ENCODE results near the gene MXRA7.
"Not testable (repeated sequence)": the region's sequence is repeated elsewhere in the genome, so short reads cannot be mapped to it uniquely, and the experiment has no call there.

MXRA7 gene

GRCh38 chr17:76641501-76641900 lies 69.3 kb downstream of the MXRA7 start:
- no peak for DNase-seq

- DNase-seq = no peak
Measured at GRCh38 chr17:76640550-76641380, 70.0 kb downstream of the MXRA7 start.

GRCh38 chr17:76638263-76638662 lies 72.5 kb downstream of the MXRA7 start:
- DNase-seq = no peak

DNA sequence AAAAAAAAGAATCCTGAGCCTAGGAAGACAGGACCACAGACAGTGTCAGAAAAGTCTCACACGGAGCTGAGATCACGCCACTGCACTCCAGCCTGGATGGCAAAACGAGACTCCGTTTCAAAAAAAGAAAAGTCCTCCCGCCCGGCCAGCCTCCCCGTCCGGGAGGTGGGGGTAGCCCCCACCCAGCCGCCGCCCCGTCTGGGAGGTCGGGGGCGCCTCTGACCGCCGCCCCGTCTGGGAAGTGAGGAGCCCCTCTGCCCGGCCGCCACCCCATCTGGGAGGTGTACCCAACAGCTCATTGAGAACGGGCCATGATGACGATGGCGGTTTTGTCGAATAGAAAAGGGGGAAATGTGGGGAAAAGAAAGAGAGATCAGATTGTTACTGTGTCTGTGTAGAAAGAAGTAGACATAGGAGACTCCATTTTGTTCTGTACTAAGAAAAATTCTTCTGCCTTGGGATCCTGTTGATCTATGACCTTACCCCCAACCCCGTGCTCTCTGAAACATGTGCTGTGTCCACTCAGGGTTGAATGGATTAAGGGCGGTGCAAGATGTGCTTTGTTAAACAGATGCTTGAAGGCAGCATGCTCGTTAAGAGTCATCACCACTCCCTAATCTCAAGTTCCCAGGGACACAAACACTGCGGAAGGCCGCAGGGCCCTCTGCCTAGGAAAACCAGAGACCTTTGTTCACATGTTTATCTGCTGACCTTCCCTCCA lies 74.1 kb downstream of the MXRA7 start:
- not testable (repeated sequence) for DNase-seq

- DNase-seq = no peak
Measured at GRCh38 chr17:76635659-76636360, 75.0 kb downstream of the MXRA7 start.

GRCh38 chr17:76635039-76635438 lies 75.7 kb downstream of the MXRA7 start:
- DNase-seq = no peak

- DNase-seq = no peak
Measured at GRCh38 chr17:76633628-76634328, 77.0 kb downstream of the MXRA7 start.

DNA sequence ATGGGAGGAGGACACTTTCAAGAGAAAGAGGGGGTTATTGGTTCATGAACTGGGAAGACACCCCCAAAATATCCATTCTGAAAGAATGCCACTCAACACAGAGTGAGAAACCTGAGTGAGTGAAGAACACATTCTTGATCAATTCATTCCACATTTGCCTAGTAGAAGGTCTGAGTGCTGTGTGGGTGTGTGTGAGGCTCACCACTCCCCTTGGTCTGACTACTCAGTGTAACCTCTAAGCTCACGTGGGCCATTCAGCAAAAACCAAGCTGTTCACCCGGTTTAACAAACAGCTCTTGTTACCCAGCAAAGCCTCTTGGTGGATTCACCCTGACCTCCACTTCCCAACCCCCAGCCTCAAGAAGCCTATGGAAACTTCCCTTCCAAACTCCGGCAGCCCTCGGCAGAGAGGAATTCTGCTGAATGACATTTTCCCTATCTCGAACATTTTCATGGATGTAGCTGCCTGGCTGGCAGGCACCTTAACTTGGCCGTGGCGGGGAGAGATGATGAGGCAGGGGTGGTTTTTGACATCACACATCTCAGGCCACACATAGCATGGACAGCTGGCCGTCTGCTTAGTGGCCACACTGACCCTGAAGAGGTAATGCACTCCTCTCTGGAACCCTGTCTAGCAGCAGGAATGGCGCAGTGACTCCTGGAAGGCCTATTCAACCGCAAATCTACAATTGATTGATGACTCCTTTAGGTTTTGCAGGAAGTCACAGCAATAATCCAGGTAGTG lies 78.8 kb downstream of the MXRA7 start:
- DNase-seq = no peak

- DNase-seq = no peak
Measured at GRCh38 chr17:76630151-76630550, 80.6 kb downstream of the MXRA7 start.

Measured in NCI-H187 (cell line).